H1 (cell line): ENCODE data around the gene ADD1. TPM values are rescaled to one million over a fixed set of nuclear protein-coding genes. Genes with fewer than 3 reads are reported as not detected.

ENCODE experiments used
- CTCF ChIA-PET: fragments of 300-600 bp; sonication (Branson Sonifier 250); formaldehyde crosslinking; loops from one replicate; lab custom pipeline; 2021; ENCODE audit not compliant: partially characterized antibody; lab: Charles Lee
- POLR2A ChIA-PET: fragments of 300-600 bp; sonication (Branson Sonifier 250); formaldehyde crosslinking; loops from one replicate; lab custom pipeline; 2021; ENCODE audit warnings: inconsistent platforms; ENCODE audit not compliant: partially characterized antibody; lab: Charles Lee
- DNase-seq, 2 experiments: peaks; one replicate each; pipeline versions ENCODE4 v3.0.0 to v3.0.0-alpha.2; 2010 to 2022; ENCODE audit warnings: low spot score in 2 of 2, low read depth in 1 of 2, mixed read lengths in 1 of 2
- FAIRE-seq: peaks from 2 replicates; lab custom pipeline; 2011; peaks lifted over from hg19 to GRCh38; lab: Jason Lieb, UNC
- H2AFZ ChIP-seq: 2 replicates; pipeline ENCODE4 v1.8.1; 2012; ENCODE audit warnings: low read length, inconsistent platforms
- H2AK5ac ChIP-seq: 2 replicates; pipeline ENCODE4 v1.6.1; 2013; ENCODE audit warnings: low read depth, low read length
- H2BK120ac ChIP-seq: replicated peaks from 2 replicates; pipeline ENCODE3; 2013; ENCODE audit warnings: low read depth, low read length, inconsistent platforms
- H2BK12ac ChIP-seq: 2 replicates; pipeline ENCODE4 v1.6.1; 2013; ENCODE audit warnings: low read depth, low read length
- H2BK15ac ChIP-seq: 2 replicates; pipeline ENCODE4 v1.6.1; 2013; ENCODE audit warnings: low read length
- H2BK20ac ChIP-seq: 2 replicates; pipeline ENCODE4 v1.6.1; 2013; ENCODE audit warnings: low read length
- H2BK5ac ChIP-seq: 2 replicates; pipeline ENCODE4 v1.6.1; 2013; ENCODE audit warnings: low read depth, low read length
- H3K14ac ChIP-seq: 2 replicates; pipeline ENCODE4 v1.6.1; 2013; ENCODE audit warnings: inconsistent platforms; ENCODE audit not compliant: insufficient read length
- H3K18ac ChIP-seq: 2 replicates; pipeline ENCODE4 v1.6.1; 2013; ENCODE audit warnings: low read length; ENCODE audit errors: extremely low read depth
- H3K23ac ChIP-seq: 2 replicates; pipeline ENCODE4 v1.6.1; 2013; ENCODE audit warnings: inconsistent platforms; ENCODE audit not compliant: insufficient read length
- H3K23me2 ChIP-seq: 2 replicates; pipeline ENCODE4 v1.6.1; 2013; ENCODE audit warnings: low read depth, low read length
- H3K27ac ChIP-seq: 2 replicates; pipeline ENCODE4 v1.6.1; 2011; ENCODE audit warnings: low read depth, low read length, inconsistent platforms
- H3K27me3 ChIP-seq, 4 experiments: replicated peaks in 1 of 4; 1 replicate in 1 of 4; 2 replicates in 3 of 4; pipeline versions ENCODE4 v1.6.1 to v1.8.1; 2011 to 2013; ENCODE audit warnings: low read length in 3 of 4, mild to moderate bottlenecking in 3 of 4, inconsistent platforms in 2 of 4, mixed read lengths in 2 of 4, moderate library complexity in 1 of 4; ENCODE audit not compliant: control insufficient read depth in 3 of 4, insufficient read depth in 3 of 4; ENCODE audit errors: extremely low read depth in 1 of 4
- H3K36me3 ChIP-seq, 4 experiments: 2 replicates each; pipeline versions ENCODE4 v1.6.1 to v1.8.1; 2011 to 2013; ENCODE audit warnings: mild to moderate bottlenecking in 4 of 4, low read length in 3 of 4, moderate library complexity in 2 of 4, control low read depth in 1 of 4, inconsistent platforms in 1 of 4; ENCODE audit not compliant: insufficient read depth in 4 of 4, control insufficient read depth in 2 of 4
- H3K4ac ChIP-seq: replicated peaks from 2 replicates; pipeline ENCODE3; 2013; ENCODE audit warnings: low read length, low read depth, mixed read lengths, inconsistent platforms; ENCODE audit not compliant: insufficient read length
- H3K4me1 ChIP-seq, 4 experiments: replicated peaks in 1 of 4; 1 replicate in 1 of 4; 2 replicates in 3 of 4; pipeline versions ENCODE4 v1.6.1 to v1.8.1; 2011 to 2013; ENCODE audit warnings: low read length in 3 of 4, inconsistent platforms in 2 of 4, mixed read lengths in 1 of 4; ENCODE audit not compliant: insufficient read depth in 4 of 4, control insufficient read depth in 3 of 4
- H3K4me2 ChIP-seq, 2 experiments: 2 replicates each; pipeline versions ENCODE4 v1.6.1 to v1.8.1; 2011 to 2013; ENCODE audit warnings: low read depth in 2 of 2, low read length in 2 of 2, control low read depth in 1 of 2, inconsistent platforms in 1 of 2, mild to moderate bottlenecking in 1 of 2; ENCODE audit not compliant: insufficient read depth in 1 of 2
- H3K4me3 ChIP-seq, 4 experiments: fragments of 200-600, 300-600 bp in 1 of 4; sonication (generic), shearing (Covaris generic), sonication (Bioruptor Twin) in 1 of 4; 2 replicates each; pipeline versions ENCODE4 v1.5.1 to v1.8.1; 2011 to 2016; ENCODE audit warnings: low read length in 4 of 4, low read depth in 3 of 4, control low read depth in 2 of 4, inconsistent platforms in 2 of 4, mild to moderate bottlenecking in 2 of 4, mixed read lengths in 1 of 4, moderate library complexity in 1 of 4; ENCODE audit not compliant: insufficient read depth in 2 of 4; ENCODE audit errors: extremely low read depth in 1 of 4
- H3K56ac ChIP-seq: replicated peaks from 2 replicates; pipeline ENCODE3; 2013; ENCODE audit warnings: low read depth, mild to moderate bottlenecking, mixed read lengths, low read length, inconsistent platforms; ENCODE audit not compliant: insufficient read length
- H3K79me1 ChIP-seq: 2 replicates; pipeline ENCODE4 v1.6.1; 2013; ENCODE audit warnings: low read depth, low read length, control low read depth
- H3K79me2 ChIP-seq, 2 experiments: 2 replicates each; pipeline versions ENCODE4 v1.6.1 to v1.8.1; 2012 to 2013; ENCODE audit warnings: low read length in 2 of 2, mild to moderate bottlenecking in 2 of 2, inconsistent platforms in 1 of 2; ENCODE audit not compliant: insufficient read depth in 2 of 2, control insufficient read depth in 1 of 2
- H3K9ac ChIP-seq, 4 experiments: replicated peaks in 1 of 4; 1 replicate in 1 of 4; 2 replicates in 3 of 4; pipeline versions ENCODE4 v1.6.1 to v1.8.1; 2011 to 2013; ENCODE audit warnings: low read depth in 3 of 4, low read length in 3 of 4, control low read depth in 2 of 4, mild to moderate bottlenecking in 2 of 4, moderate library complexity in 2 of 4, inconsistent platforms in 1 of 4; ENCODE audit errors: extremely low read depth in 1 of 4
- H3K9me3 ChIP-seq, 2 experiments: 2 replicates each; pipeline versions ENCODE4 v1.6.1 to v1.8.1; 2012 to 2013; ENCODE audit warnings: mild to moderate bottlenecking in 2 of 2, moderate library complexity in 2 of 2, control low read depth in 1 of 2, inconsistent platforms in 1 of 2, low read depth in 1 of 2, low read length in 1 of 2, mixed read lengths in 1 of 2; ENCODE audit not compliant: insufficient read depth in 2 of 2
- H4K20me1 ChIP-seq, 2 experiments: replicated peaks in 1 of 2; 2 replicates each; pipeline versions ENCODE3 to v1.8.1; 2011 to 2013; ENCODE audit warnings: inconsistent platforms in 2 of 2, low read length in 2 of 2, mild to moderate bottlenecking in 1 of 2; ENCODE audit not compliant: insufficient read depth in 2 of 2, control insufficient read depth in 1 of 2
- H4K5ac ChIP-seq: 2 replicates; pipeline ENCODE4 v1.6.1; 2013; ENCODE audit warnings: low read length, low read depth, mixed read lengths, inconsistent platforms; ENCODE audit not compliant: insufficient read length
- H4K8ac ChIP-seq: 2 replicates; pipeline ENCODE4 v1.8.0; 2013; ENCODE audit warnings: mild to moderate bottlenecking, moderate library complexity, low read length, inconsistent platforms; ENCODE audit not compliant: insufficient read depth; ENCODE audit errors: extremely low read depth
- H4K91ac ChIP-seq: replicated peaks from 2 replicates; pipeline ENCODE3; 2013; ENCODE audit warnings: low read length, mixed read lengths, inconsistent platforms; ENCODE audit not compliant: insufficient read length
- CBX5 ChIP-seq: fragments of 300-800, 300-1000 bp; sonication (generic); IDR thresholded peaks from 2 replicates; pipeline ENCODE4 v1.7.1; 2016; ENCODE audit warnings: antibody characterized with exemption, low read length, low read depth
- EP300 ChIP-seq, 2 experiments: IDR thresholded peaks; 1 replicate in 1 of 2; 2 replicates in 1 of 2; pipeline ENCODE4 v1.6.1; 2011 to 2012; ENCODE audit warnings: low read depth in 2 of 2, low read length in 2 of 2, mild to moderate bottlenecking in 2 of 2, borderline replicate concordance in 1 of 2, inconsistent platforms in 1 of 2, moderate library complexity in 1 of 2
- EZH2 ChIP-seq: fragments of 200-600 bp; sonication (generic); IDR thresholded peaks from 2 replicates; pipeline ENCODE4 v1.7.1; 2012; ENCODE audit warnings: low read depth, mild to moderate bottlenecking, moderate library complexity, low read length, inconsistent platforms; ENCODE audit not compliant: severe bottlenecking
- KDM5A ChIP-seq: fragments of 200-600 bp; IDR thresholded peaks from 2 replicates; pipeline ENCODE4 v1.7.1; 2012; ENCODE audit warnings: mild to moderate bottlenecking, low read length, inconsistent platforms, mixed read lengths
- MAFK ChIP-seq: IDR thresholded peaks from 2 replicates; pipeline ENCODE4 v1.6.1; 2012; ENCODE audit warnings: low read depth, mild to moderate bottlenecking, improper control_type of control experiment, low read length
- POLR2A ChIP-seq, 2 experiments: IDR thresholded peaks; 1 replicate in 1 of 2; 2 replicates in 1 of 2; pipeline ENCODE4 v1.6.1; 2011; ENCODE audit warnings: low read depth in 2 of 2, low read length in 2 of 2, mild to moderate bottlenecking in 2 of 2; ENCODE audit errors: control extremely low read depth in 1 of 2
- RBBP5 ChIP-seq: IDR thresholded peaks from 2 replicates; pipeline ENCODE4 v1.7.1; 2012; ENCODE audit warnings: low read depth, mild to moderate bottlenecking, inconsistent platforms, low read length, moderate library complexity, borderline replicate concordance
- SIN3A ChIP-seq, 2 experiments: IDR thresholded peaks in 1 of 2; conservative IDR thresholded peaks in 1 of 2; 2 replicates each; pipeline ENCODE4 v1.6.1; 2011 to 2012; ENCODE audit warnings: low read length in 2 of 2, improper control_type of control experiment in 1 of 2, low read depth in 1 of 2, mild to moderate bottlenecking in 1 of 2
- SIX5 ChIP-seq: IDR thresholded peaks from 2 replicates; pipeline ENCODE4 v1.6.1; 2011; ENCODE audit warnings: mild to moderate bottlenecking, low read depth, low read length
- SRF ChIP-seq: IDR thresholded peaks from 2 replicates; pipeline ENCODE4 v1.6.1; 2011; ENCODE audit warnings: mild to moderate bottlenecking, low read depth, low read length, moderate library complexity
- TBP ChIP-seq: IDR thresholded peaks from 2 replicates; pipeline ENCODE4 v1.6.1; 2011; ENCODE audit warnings: low read depth, low read length, improper control_type of control experiment
- USF2 ChIP-seq: IDR thresholded peaks from 2 replicates; pipeline ENCODE4 v1.6.1; 2011; ENCODE audit warnings: low read length, improper control_type of control experiment
- YY1 ChIP-seq: IDR thresholded peaks from 2 replicates; pipeline ENCODE4 v1.6.1; 2011; ENCODE audit warnings: low read depth, mild to moderate bottlenecking, low read length
- WGBS, 2 experiments: shearing (Covaris generic) in 1 of 2; methylation state at CpG; one replicate each; pipeline versions ENCODE4 v1.1.6 to v1.1.7; 2013 to 2015; ENCODE audit warnings: low lambda C conversion rate in 2 of 2, mixed read lengths in 2 of 2, inconsistent platforms in 1 of 2, low coverage in 1 of 2, missing lambda C conversion rate in 1 of 2; ENCODE audit not compliant: insufficient replicate concordance in 2 of 2, insufficient coverage in 1 of 2, insufficient read length in 1 of 2; ENCODE audit errors: extremely low coverage in 1 of 2, missing lambda C conversion rate in 1 of 2; 5-methylcytosine and 5-hydroxymethylcytosine counted together
- polyA plus RNA-seq, 7 experiments: library from polyadenylated mRNA; depleted of rRNA in 3 of 7; stranded (reverse) in 5 of 7; unstranded in 2 of 7; fragments of >200 nt in 5 of 7; fragments of 200-250 nt in 2 of 7; gene quantifications; 1 replicate in 5 of 7; 2 replicates in 1 of 7; 4 replicates in 1 of 7; pipeline versions ENCODE4 v1.2.1 to v1.2.3, GENCODE V29; 2011 to 2013; ENCODE audit warnings: missing spikeins in 2 of 7, mixed read lengths in 2 of 7
- total RNA-seq: library from RNA; stranded (reverse); fragmentation: NEBNext Ultra II Directional; extraction: Animal tissue kit (Norgen Biotek cat#: 25700); gene quantifications from 2 replicates; pipeline ENCODE4 v1.2.1, GENCODE V29; 2021

Gene ADD1
- total and polyA plus RNA-seq, 2 of the 8 experiments (the other 6 are each of a cell fraction or from before 2014, with no cell fraction given): 113 to 143 TPM

- Histone ChIP-seq H2BK120ac (no peak overlapping the region), H4K20me1 (peaks cover 2 to 3% of the 10 kb centered on the region in 2 experiments), H3K79me1 (no peaks in the 10 kb centered on the region; the same call in 1 of the 2 replicates), H3K36me3 (peaks cover 16 to 54% (median 30%) of the 10 kb centered on the region in 4 experiments), H3K18ac (no peak overlapping the region), H2AFZ (no peak overlapping the region), H3K79me2 (no peaks in the 10 kb centered on the region), H3K9me3 (no peaks in the 10 kb centered on the region), H4K91ac (no peak overlapping the region), H3K4me3 (no peak overlapping the region), H2BK20ac (no peak overlapping the region), H3K4ac (no peak overlapping the region), H3K4me1 (no peaks in the 10 kb centered on the region), H3K23me2 (no peaks in the 10 kb centered on the region), H4K5ac (no peak overlapping the region), H3K9ac (no peak overlapping the region), H2BK12ac (no peak overlapping the region), H3K27me3 (no peaks in the 10 kb centered on the region), H3K27ac (no peak overlapping the region), H2AK5ac (no peak overlapping the region), H2BK15ac (no peak overlapping the region), H3K14ac (no peak overlapping the region), H3K4me2 (no peak overlapping the region), H2BK5ac (no peak overlapping the region), H4K8ac (no peak overlapping the region), H3K56ac (no peak overlapping the region), H3K23ac (no peak overlapping the region)
- 92% methylated on average over 11 of the region's 11 CpGs; no CpG with 5 or more reads in 1 of the 2 experiments for WGBS, 2 experiments
- POLR2A ChIA-PET: no interaction called here
- DNase-seq: no peak
- CTCF ChIA-PET: interaction anchor here (1.6 kb wide), 1 partner anchor 25 kb away, joined by 5 read pairs; no protein-coding TSS in a partner anchor
- FAIRE-seq: no peak
- TF ChIP-seq YY1 (no peak), CBX5 (no peak), POLR2A (IDR thresholded peaks at IDR 0.05; ENCODE audit: control extremely low read depth in 1 of 2, low read depth in 2 of 2, low read length in 2 of 2) (no peak), MAFK (no peak), SRF (no peak), EP300 (IDR thresholded peaks at IDR 0.05; ENCODE audit: borderline replicate concordance in 1 of 2, low read depth in 2 of 2, low read length in 2 of 2) (no peak), KDM5A (no peak), EZH2 (no peak), SIX5 (no peak), RBBP5 (no peak), TBP (no peak), USF2 (no peak), SIN3A (conservative IDR thresholded peaks at IDR 0.05 in 1 of 2, IDR thresholded peaks at IDR 0.05 in 1 of 2; ENCODE audit: low read depth in 1 of 2, low read length in 2 of 2) (no peak)
Measured at GRCh38 chr4:2907706-2908293, 64.2 kb downstream of the ADD1 start.
